BE2C (cell line): ENCODE results near the gene LPO.

Experiments used
- DNase-seq: peaks from one replicate; pipeline ENCODE4 v3.0.0-alpha.2; 2020
- H3K27me3 ChIP-seq: fragments of 250-450 bp; sonication (Bioruptor Pico); 2 replicates; pipeline ENCODE4 v1.5.1; 2020; ENCODE audit warnings: mild to moderate bottlenecking
- H3K36me3 ChIP-seq: fragments of 250-450 bp; sonication (Bioruptor Pico); 2 replicates; pipeline ENCODE4 v1.5.1; 2020; ENCODE audit warnings: mild to moderate bottlenecking
- H3K4me1 ChIP-seq: fragments of 250-450 bp; sonication (Bioruptor Pico); 2 replicates; pipeline ENCODE4 v1.5.1; 2020
- H3K4me3 ChIP-seq: 2 replicates; pipeline ENCODE4 v1.5.1; 2011; ENCODE audit warnings: low read depth, low read length
- H3K9me3 ChIP-seq: fragments of 250-450 bp; sonication (Bioruptor Pico); 2 replicates; pipeline ENCODE4 v1.5.1; 2020
- TF ChIP-seq, protein P1 (sequence below): IDR thresholded peaks from 2 replicates; pipeline ENCODE4 v1.5.1; 2012; ENCODE audit warnings: mild to moderate bottlenecking, low read depth, low read length

LPO gene

DNA sequence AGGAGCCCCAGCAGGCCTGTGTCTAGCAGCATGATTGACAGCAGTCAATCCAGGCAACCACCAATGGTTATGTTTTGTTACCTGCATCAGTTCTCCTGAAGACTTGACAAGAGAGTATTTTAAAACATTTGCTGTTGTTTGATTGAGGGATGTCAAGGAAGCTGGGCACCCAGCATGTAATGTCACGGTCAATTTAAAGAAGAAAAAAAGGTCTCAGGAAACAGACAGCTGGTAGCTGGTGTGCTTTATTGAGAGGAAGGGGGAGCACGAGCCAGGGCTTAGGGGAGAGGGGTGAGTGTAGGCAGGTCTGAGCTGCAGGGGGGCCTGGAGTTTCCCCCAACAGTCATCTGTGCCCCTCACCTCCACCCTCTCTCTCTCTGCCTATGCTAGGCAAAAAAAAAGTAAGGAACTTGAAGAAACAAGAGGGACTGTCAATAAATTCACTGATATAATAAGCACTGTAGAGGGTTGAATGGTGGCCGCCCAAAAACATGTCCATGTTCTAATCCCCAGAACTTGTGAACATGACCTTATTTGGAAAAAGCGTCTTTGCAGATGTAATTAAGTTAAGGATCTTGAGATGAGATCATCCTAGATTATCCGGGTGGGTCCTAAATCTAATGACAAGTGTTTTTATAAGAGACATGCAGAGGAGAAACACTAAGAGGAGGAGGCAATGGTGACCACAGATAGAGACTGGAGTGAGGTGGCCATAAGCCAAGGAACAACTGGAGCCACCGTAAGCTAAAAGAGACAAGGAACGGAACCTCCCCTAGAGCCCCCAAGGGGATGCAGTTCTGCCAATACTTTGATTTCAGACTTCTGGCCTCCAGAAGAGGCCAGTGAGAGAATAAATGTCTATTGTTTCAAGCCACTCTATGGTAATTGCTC, 75.7 kb downstream of the LPO start:
- H3K27me3 ChIP-seq = no peaks in the 10 kb centered on the region
- TF ChIP-seq, protein P1, sequence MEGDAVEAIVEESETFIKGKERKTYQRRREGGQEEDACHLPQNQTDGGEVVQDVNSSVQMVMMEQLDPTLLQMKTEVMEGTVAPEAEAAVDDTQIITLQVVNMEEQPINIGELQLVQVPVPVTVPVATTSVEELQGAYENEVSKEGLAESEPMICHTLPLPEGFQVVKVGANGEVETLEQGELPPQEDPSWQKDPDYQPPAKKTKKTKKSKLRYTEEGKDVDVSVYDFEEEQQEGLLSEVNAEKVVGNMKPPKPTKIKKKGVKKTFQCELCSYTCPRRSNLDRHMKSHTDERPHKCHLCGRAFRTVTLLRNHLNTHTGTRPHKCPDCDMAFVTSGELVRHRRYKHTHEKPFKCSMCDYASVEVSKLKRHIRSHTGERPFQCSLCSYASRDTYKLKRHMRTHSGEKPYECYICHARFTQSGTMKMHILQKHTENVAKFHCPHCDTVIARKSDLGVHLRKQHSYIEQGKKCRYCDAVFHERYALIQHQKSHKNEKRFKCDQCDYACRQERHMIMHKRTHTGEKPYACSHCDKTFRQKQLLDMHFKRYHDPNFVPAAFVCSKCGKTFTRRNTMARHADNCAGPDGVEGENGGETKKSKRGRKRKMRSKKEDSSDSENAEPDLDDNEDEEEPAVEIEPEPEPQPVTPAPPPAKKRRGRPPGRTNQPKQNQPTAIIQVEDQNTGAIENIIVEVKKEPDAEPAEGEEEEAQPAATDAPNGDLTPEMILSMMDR = no peak
- no peaks in the 10 kb centered on the region for H3K36me3 ChIP-seq
- no peaks in the 10 kb centered on the region for H3K9me3 ChIP-seq
- no peak overlapping the region for H3K4me3 ChIP-seq
- DNase-seq = no peak
- peaks cover 3% of the 10 kb centered on the region; the same call in 1 of the 2 replicates for H3K4me1 ChIP-seq

DNA sequence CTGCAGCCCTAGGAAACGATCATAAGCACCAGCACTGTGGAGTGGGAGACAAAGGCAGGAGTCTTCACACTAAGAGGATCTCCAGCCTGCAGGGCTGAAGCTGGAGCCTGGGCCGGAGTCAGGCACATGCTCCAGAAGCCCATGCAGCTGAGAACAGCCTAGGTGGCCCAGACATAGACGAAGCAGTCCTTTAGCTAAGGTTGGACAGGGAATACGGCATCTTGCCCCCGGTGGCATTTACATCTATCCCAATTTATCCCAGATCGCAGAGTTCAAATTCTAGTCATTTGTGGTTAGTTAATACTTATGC, 76.3 kb downstream of the LPO start:
- no peak for DNase-seq
- Histone ChIP-seq H3K27me3 (no peaks in the 10 kb centered on the region), H3K36me3 (no peaks in the 10 kb centered on the region), H3K4me3 (no peak overlapping the region), H3K9me3 (no peaks in the 10 kb centered on the region), H3K4me1 (peaks cover 3% of the 10 kb centered on the region; the same call in 1 of the 2 replicates)
- TF ChIP-seq, protein P1 = no peak

DNA sequence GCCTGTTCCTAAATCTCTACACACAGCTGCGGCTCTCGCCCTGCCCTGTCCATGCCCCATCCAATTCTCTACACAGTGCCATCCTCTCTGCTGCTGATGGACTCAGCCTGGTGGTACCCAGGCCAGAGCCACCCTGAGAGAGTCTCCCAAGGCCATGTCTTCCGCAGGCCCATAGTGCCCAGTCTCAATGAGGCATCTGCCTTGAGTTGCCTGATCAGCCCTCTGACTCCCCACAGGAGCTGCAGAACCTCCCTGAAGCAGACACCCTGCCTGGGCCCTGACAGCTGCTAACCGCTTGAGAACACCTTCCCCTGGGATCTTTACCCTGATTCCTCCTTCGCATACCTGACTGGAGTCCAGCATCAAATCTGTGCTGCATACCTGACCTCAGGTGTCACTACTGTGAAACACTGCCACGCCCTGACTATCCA, 76.9 kb downstream of the LPO start:
- TF ChIP-seq, protein P1 = no peak
- no peaks in the 10 kb centered on the region for H3K27me3 ChIP-seq
- DNase-seq = no peak
- no peaks in the 10 kb centered on the region for H3K9me3 ChIP-seq
- no peaks in the 10 kb centered on the region for H3K36me3 ChIP-seq
- no peak overlapping the region for H3K4me3 ChIP-seq
- H3K4me1 ChIP-seq = peaks cover 3% of the 10 kb centered on the region; the same call in 1 of the 2 replicates

DNA sequence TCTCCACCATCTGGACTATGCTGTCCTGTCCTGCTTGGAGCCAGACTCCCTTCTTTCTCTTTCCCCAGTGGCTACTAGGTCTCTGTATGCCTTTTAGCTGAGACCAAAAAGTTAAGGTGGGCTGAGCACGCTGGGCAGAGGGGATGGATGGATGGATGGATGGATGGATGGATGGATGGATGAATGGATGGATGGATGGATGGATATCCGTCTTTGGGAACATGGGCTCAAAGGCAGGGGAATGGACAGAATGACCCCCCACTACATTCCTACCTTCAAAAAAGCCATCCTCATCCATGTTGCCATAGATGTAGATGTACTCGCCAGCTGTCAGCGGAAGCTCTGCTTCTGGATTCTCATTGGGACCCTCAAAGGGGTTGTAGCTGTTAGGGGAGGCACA, 77.4 kb downstream of the LPO start:
- H3K4me3 ChIP-seq = no peak overlapping the region
- peaks cover 3% of the 10 kb centered on the region; the same call in 1 of the 2 replicates for H3K4me1 ChIP-seq
- TF ChIP-seq, protein P1 = no peak
- H3K36me3 ChIP-seq = no peaks in the 10 kb centered on the region
- H3K27me3 ChIP-seq = no peaks in the 10 kb centered on the region
- no peak for DNase-seq
- H3K9me3 ChIP-seq = no peaks in the 10 kb centered on the region

DNA sequence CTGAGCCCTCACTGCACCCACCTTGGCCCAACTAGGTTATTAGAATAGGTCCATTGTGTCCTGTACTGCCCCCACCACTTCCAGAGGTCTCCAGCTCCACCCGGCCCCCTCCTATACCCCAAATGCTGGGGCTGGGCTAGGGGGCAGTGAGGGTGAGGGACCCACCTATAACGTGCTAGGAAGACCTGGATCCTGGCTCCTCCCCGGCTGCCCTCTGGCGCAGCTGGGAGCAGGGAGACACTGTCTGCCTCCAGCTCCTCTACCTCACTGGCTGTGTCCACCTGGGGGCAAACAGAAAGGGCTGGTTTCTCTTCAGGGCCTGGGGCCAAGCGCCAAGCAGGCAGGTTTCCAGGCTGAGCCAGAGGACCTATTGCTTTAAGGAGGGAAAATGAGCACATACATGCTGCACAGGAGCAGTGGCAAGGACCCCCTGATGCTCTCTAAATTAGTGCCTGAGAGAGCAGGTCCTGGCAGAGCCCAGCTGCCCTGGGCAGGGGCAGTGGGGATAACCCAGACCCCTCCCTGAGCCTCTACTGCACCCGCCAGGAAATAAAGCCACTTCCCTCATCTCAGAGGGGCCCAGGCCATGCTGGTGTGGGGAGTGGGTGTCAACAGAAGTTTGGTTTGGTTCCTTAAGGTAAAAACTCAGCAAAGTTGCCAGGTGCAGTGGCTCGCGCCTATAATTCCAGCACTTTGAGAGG, 78.0 kb downstream of the LPO start:
- H3K9me3 ChIP-seq = no peaks in the 10 kb centered on the region
- H3K4me3 ChIP-seq = no peak overlapping the region
- H3K4me1 ChIP-seq = peaks cover 3% of the 10 kb centered on the region; the same call in 1 of the 2 replicates
- TF ChIP-seq, protein P1 = no peak
- peak; percentile 1 for DNase-seq
- no peaks in the 10 kb centered on the region for H3K36me3 ChIP-seq
- no peaks in the 10 kb centered on the region for H3K27me3 ChIP-seq
